Caki2 (cell line): Measurements from ENCODE around the gene RERGL. TPM values are rescaled to one million over a fixed set of nuclear protein-coding genes. Genes with fewer than 3 reads are reported as not detected.
"Not testable (repeated sequence)": the region's sequence is repeated elsewhere in the genome, so short reads cannot be mapped to it uniquely, and the experiment has no call there.

Experiments
- DNase-seq: peaks from one replicate; pipeline ENCODE4 v3.0.0-alpha.2; 2015; ENCODE audit warnings: low read depth
- in situ Hi-C: cut with HindIII; loops from 2 replicates; pipeline ENCODE4 v1.10.0; 2016; ENCODE audit warnings: low sequenced_read_pairs, low pct_unique_long_range_greater_than_20kb, mixed read lengths
- total RNA-seq: library from RNA; depleted of rRNA; stranded (reverse); fragments of >200 nt; shearing (Covaris generic); gene quantifications from 2 replicates; pipeline ENCODE4 v1.2.3, GENCODE V29; 2014; ENCODE audit warnings: low replicate concordance; rRNA removed

Gene RERGL
- total RNA-seq, 1 experiment from 2014 or later = not detected

GRCh38 chr12:18045446-18045992, 44.5 kb downstream of the RERGL start:
- in situ Hi-C loops = no loop called here
- no peak for DNase-seq

GRCh38 chr12:18040060-18040742, 49.8 kb downstream of the RERGL start:
- in situ Hi-C loops, DNase-seq: not testable (repeated sequence)

Other genes starting within 250 kb of the RERGL start
- not detected in 2 replicates for gene PIK3C2G, start 171.3 kb upstream of the RERGL start, total RNA-seq